ENCODE results near the gene GSE1.

GRCh38 chr16:85697431-85697830 is 84.3 kb downstream of the GSE1 start:
- no peak for TF ChIP-seq CTCF (IDR thresholded peaks at IDR 0.05)
- TF ChIP-seq POLR2A (IDR thresholded peaks at IDR 0.05), result no peak

All from right lobe of liver (tissue), 4 donors.